ENCODE results near the gene KCTD17.

GRCh38 chr22:37090920-37091695, 39.6 kb downstream of the KCTD17 start:
- TF ChIP-seq, protein P1, sequence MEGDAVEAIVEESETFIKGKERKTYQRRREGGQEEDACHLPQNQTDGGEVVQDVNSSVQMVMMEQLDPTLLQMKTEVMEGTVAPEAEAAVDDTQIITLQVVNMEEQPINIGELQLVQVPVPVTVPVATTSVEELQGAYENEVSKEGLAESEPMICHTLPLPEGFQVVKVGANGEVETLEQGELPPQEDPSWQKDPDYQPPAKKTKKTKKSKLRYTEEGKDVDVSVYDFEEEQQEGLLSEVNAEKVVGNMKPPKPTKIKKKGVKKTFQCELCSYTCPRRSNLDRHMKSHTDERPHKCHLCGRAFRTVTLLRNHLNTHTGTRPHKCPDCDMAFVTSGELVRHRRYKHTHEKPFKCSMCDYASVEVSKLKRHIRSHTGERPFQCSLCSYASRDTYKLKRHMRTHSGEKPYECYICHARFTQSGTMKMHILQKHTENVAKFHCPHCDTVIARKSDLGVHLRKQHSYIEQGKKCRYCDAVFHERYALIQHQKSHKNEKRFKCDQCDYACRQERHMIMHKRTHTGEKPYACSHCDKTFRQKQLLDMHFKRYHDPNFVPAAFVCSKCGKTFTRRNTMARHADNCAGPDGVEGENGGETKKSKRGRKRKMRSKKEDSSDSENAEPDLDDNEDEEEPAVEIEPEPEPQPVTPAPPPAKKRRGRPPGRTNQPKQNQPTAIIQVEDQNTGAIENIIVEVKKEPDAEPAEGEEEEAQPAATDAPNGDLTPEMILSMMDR (IDR thresholded peaks at IDR 0.05; ENCODE audit: insufficient read depth, low read length) = no peak
- no peak for TF ChIP-seq GABPA (IDR thresholded peaks at IDR 0.05; ENCODE audit: low read depth)

Data from HL-60 (cell line).